ENCODE data around the gene IGFBP5. TPM values are rescaled to one million over a fixed set of nuclear protein-coding genes. Genes with fewer than 3 reads are reported as not detected.

The IGFBP5 gene
- total and polyA plus RNA-seq, 2 of the 8 experiments (the other 6 are each of a cell fraction or from before 2014, with no cell fraction given), result 2.2 to 2.5 TPM

DNA sequence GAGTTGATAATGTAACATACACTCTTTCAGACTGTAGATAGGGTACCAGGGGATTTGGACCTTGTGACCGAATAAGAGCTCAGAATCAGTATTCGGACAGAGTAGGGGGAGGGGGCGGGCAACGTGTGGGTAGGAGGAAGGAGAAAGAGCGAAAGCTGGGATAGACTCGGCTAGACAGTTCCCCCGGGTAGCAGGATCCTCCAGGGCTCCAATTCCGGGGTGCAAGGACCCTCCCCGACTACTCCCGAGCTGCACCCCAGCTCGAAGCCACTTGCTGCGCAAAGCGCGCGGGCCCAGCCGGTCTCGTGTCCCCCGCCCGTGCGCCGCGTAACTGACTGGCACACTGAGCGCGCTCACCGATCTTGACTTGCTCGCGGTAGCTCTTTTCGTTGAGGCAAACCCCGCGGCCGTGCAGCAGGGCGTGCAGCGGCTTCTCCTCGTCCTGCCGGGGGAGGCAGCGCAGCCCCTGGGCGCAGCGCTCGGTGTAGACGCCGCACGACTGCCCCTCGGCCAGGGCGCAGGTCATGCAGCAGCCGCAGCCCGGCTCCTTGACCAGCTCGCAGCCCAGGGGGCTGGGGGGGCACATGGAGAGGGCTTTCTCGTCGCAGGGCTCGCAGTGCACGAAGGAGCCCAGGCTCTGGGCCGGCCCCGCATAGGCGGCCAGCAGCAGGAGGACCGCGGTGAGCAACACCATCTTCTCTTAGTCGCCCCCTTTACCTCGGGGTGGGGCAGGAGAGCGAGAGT, 1.1 kb downstream of the IGFBP5 start (continued):
- 0 out of 4 replicates have a peak, but pooled peaks of 1 of the 2 experiments have one; percentile 18 for TF ChIP-seq SIN3A (conservative IDR thresholded peaks at IDR 0.05 in 1 of 2, IDR thresholded peaks at IDR 0.05 in 1 of 2; ENCODE audit: low read depth in 1 of 2, low read length in 2 of 2)
- no peak for TF ChIP-seq CEBPB (IDR thresholded peaks at IDR 0.05; ENCODE audit: low read depth, low read length)
- TF ChIP-seq, protein P1, sequence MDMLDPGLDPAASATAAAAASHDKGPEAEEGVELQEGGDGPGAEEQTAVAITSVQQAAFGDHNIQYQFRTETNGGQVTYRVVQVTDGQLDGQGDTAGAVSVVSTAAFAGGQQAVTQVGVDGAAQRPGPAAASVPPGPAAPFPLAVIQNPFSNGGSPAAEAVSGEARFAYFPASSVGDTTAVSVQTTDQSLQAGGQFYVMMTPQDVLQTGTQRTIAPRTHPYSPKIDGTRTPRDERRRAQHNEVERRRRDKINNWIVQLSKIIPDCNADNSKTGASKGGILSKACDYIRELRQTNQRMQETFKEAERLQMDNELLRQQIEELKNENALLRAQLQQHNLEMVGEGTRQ (IDR thresholded peaks at IDR 0.05; ENCODE audit: low read length), result no peak
- peak; percentile 82; the same call in 1 of the 2 replicates for TF ChIP-seq RBBP5 (IDR thresholded peaks at IDR 0.05; ENCODE audit: borderline replicate concordance, low read depth, low read length)
- TF ChIP-seq, protein P2, sequence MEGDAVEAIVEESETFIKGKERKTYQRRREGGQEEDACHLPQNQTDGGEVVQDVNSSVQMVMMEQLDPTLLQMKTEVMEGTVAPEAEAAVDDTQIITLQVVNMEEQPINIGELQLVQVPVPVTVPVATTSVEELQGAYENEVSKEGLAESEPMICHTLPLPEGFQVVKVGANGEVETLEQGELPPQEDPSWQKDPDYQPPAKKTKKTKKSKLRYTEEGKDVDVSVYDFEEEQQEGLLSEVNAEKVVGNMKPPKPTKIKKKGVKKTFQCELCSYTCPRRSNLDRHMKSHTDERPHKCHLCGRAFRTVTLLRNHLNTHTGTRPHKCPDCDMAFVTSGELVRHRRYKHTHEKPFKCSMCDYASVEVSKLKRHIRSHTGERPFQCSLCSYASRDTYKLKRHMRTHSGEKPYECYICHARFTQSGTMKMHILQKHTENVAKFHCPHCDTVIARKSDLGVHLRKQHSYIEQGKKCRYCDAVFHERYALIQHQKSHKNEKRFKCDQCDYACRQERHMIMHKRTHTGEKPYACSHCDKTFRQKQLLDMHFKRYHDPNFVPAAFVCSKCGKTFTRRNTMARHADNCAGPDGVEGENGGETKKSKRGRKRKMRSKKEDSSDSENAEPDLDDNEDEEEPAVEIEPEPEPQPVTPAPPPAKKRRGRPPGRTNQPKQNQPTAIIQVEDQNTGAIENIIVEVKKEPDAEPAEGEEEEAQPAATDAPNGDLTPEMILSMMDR (IDR thresholded peaks at IDR 0.05; ENCODE audit: control extremely low read depth in 1 of 3, insufficient read depth in 1 of 3, low read depth in 1 of 3, low read length in 3 of 3), result peak in 1 of 3 experiments; percentile 2; a peak in 1 of 4 replicates
- TF ChIP-seq TCF12 (IDR thresholded peaks at IDR 0.05; ENCODE audit: low read depth, low read length), result no peak
- TF ChIP-seq HDAC2 (IDR thresholded peaks at IDR 0.05; ENCODE audit: borderline replicate concordance in 1 of 2, low read depth in 2 of 2, low read length in 2 of 2), result peak in 1 of 2 experiments; percentile 84; a peak in 2 of 4 replicates
- TF ChIP-seq, protein P3, sequence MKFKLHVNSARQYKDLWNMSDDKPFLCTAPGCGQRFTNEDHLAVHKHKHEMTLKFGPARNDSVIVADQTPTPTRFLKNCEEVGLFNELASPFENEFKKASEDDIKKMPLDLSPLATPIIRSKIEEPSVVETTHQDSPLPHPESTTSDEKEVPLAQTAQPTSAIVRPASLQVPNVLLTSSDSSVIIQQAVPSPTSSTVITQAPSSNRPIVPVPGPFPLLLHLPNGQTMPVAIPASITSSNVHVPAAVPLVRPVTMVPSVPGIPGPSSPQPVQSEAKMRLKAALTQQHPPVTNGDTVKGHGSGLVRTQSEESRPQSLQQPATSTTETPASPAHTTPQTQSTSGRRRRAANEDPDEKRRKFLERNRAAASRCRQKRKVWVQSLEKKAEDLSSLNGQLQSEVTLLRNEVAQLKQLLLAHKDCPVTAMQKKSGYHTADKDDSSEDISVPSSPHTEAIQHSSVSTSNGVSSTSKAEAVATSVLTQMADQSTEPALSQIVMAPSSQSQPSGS (IDR thresholded peaks at IDR 0.05; ENCODE audit: low read length), result no peak
- no peak for TF ChIP-seq EGR1 (IDR thresholded peaks at IDR 0.05; ENCODE audit: borderline replicate concordance, low read depth, low read length)
- TF ChIP-seq POLR2AphosphoS5 (IDR thresholded peaks at IDR 0.05; ENCODE audit: low read depth, low read length), result no peak
- no peak for TF ChIP-seq SRF (IDR thresholded peaks at IDR 0.05; ENCODE audit: low read depth, low read length)
- TF ChIP-seq KDM1A (IDR thresholded peaks at IDR 0.05; ENCODE audit: borderline replicate concordance, low read length), result no peak
- TF ChIP-seq MAFK (IDR thresholded peaks at IDR 0.05; ENCODE audit: low read depth, low read length), result no peak
- TF ChIP-seq GTF2F1 (IDR thresholded peaks at IDR 0.05; ENCODE audit: borderline replicate concordance, low read depth, low read length), result no peak
- TF ChIP-seq KDM4A (IDR thresholded peaks at IDR 0.05; ENCODE audit: low read depth, low read length, severe bottlenecking), result peak; percentile 86
- no peak for TF ChIP-seq SAP30 (IDR thresholded peaks at IDR 0.05; ENCODE audit: insufficient read depth, insufficient replicate concordance, low read length)
- TF ChIP-seq JUN (IDR thresholded peaks at IDR 0.05; ENCODE audit: low read depth, low read length), result no peak
- no peak for TF ChIP-seq POU5F1 (IDR thresholded peaks at IDR 0.05; ENCODE audit: low read depth, low read length)

Data from H1 (cell line).